Testis (tissue), 2 donors: ENCODE data around the gene ARHGAP44.

Source experiments
- CTCF ChIP-seq, 3 experiments: fragments of 450-650 bp in 2 of 3; fragments of 200-600 bp in 1 of 3; sonication (generic) in 1 of 3; IDR thresholded peaks; one replicate each; pipeline ENCODE4 v1.5.1; 2016 to 2019; ENCODE audit warnings: antibody characterized with exemption in 3 of 3, mild to moderate bottlenecking in 2 of 3, moderate library complexity in 1 of 3
- POLR2A ChIP-seq: fragments of 450-650 bp; IDR thresholded peaks from one replicate; pipeline ENCODE4 v1.6.1; 2017; ENCODE audit warnings: antibody characterized with exemption, mild to moderate bottlenecking, moderate library complexity

- TF ChIP-seq CTCF (IDR thresholded peaks at IDR 0.05) (no peak), POLR2A (no peak)
These were observed 45.0 kb upstream of the ARHGAP44 start for GRCh38 chr17:12744298-12744697.
